ENCODE results near the gene RASD1. TPM values are rescaled to one million over a fixed set of nuclear protein-coding genes. Genes with fewer than 3 reads are reported as not detected.

The RASD1 gene
- total RNA-seq, 2 donors from 2014 or later: 124 to 175 TPM

DNA sequence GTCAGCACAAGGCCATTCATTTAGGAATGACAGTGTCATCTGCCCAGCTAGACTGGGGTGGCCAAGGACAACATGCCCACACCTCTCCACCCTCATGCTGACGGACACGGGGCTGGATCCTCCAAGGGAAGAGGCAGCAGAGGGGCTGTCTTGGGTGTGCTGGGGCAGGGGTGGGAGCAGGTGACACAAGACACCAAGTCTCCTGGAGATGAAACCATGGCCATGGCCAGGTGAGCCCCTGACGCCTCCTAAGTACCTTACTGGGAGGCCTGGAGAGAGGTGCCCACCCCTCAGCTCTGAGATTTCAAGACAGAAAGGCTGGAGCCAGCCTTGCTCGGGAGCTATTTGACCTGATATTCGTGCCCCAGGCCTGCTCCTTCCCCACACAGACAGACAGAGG, 9.0 kb upstream of the RASD1 start:
- H3K27me3 ChIP-seq (replicated peaks; ENCODE audit: insufficient read depth): no peaks in the 10 kb centered on the region
- H3K4me1 ChIP-seq (replicated peaks): peaks cover 4% of the 10 kb centered on the region
- TF ChIP-seq POLR2A (IDR thresholded peaks at IDR 0.05) (no peak), POLR2AphosphoS5 (IDR thresholded peaks at IDR 0.05) (no peak)
- TF ChIP-seq, protein P1, sequence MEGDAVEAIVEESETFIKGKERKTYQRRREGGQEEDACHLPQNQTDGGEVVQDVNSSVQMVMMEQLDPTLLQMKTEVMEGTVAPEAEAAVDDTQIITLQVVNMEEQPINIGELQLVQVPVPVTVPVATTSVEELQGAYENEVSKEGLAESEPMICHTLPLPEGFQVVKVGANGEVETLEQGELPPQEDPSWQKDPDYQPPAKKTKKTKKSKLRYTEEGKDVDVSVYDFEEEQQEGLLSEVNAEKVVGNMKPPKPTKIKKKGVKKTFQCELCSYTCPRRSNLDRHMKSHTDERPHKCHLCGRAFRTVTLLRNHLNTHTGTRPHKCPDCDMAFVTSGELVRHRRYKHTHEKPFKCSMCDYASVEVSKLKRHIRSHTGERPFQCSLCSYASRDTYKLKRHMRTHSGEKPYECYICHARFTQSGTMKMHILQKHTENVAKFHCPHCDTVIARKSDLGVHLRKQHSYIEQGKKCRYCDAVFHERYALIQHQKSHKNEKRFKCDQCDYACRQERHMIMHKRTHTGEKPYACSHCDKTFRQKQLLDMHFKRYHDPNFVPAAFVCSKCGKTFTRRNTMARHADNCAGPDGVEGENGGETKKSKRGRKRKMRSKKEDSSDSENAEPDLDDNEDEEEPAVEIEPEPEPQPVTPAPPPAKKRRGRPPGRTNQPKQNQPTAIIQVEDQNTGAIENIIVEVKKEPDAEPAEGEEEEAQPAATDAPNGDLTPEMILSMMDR (IDR thresholded peaks at IDR 0.05): no peak
- H3K4me3 ChIP-seq: no peak overlapping the region
- no peak for DNase-seq (ENCODE audit: low spot score)
- WGBS: 89% methylated on average over 5 of the region's 5 CpGs
- no peaks in the 10 kb centered on the region for H3K9me3 ChIP-seq
- no peaks in the 10 kb centered on the region for H3K36me3 ChIP-seq
- intact Hi-C loops (cut with DNase I): loop anchor here (10.0 kb wide), 1 partner anchor 110 kb away; no protein-coding TSS in a partner anchor
- no peak overlapping the region for H3K27ac ChIP-seq

DNA sequence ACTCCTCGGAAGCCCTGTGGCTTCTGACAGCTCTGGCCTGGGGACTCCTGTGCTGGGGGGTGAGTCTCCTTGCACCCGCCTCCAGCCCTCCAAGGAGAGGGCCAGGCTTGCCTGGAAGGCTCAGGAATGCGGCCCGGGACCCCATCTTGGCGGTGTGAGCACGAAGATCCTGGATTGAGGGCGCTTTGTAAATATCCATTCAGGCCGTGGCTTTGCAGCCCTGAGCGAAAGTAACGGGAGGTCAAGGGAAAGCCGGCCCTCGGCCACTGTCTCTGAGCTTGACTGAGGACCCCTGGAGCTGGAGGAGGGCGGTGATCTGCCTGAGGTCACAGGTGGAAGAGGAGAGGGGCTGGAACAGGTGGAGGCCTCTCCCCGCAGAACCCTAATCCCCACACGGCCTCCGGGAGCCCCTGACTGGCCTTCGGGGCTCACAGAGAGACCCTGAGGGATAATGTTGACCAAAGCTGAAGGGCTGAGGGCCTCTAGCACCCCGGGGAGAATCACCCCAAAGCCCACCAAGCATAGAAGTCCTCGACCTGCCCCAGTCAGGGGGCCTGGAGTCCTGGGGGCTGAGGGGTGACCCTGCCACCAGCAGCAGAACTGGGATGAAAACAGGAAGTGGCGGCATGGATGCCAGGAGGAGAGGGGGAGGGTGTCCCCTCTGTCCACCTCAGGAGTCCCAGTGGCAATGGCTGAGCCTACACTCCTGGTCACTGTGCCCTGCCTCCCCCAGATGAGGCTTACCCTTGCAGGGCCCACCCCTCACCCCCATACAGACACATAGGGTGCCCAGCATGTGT, 8.3 kb upstream of the RASD1 start:
- H3K4me1 ChIP-seq (replicated peaks): peaks cover 4% of the 10 kb centered on the region
- DNase-seq (ENCODE audit: low spot score): no peak
- intact Hi-C loops (cut with DNase I): loop anchor here (10.0 kb wide), 1 partner anchor 110 kb away; no protein-coding TSS in a partner anchor
- no peaks in the 10 kb centered on the region for H3K36me3 ChIP-seq
- no peaks in the 10 kb centered on the region for H3K9me3 ChIP-seq
- no peaks in the 10 kb centered on the region for H3K27me3 ChIP-seq (replicated peaks; ENCODE audit: insufficient read depth)
- H3K27ac ChIP-seq: no peak overlapping the region
- H3K4me3 ChIP-seq: no peak overlapping the region
- WGBS: 82% methylated on average over 18 of the region's 20 CpGs
- TF ChIP-seq, protein P1 (IDR thresholded peaks at IDR 0.05): no peak
- no peak for TF ChIP-seq POLR2A (IDR thresholded peaks at IDR 0.05)

DNA sequence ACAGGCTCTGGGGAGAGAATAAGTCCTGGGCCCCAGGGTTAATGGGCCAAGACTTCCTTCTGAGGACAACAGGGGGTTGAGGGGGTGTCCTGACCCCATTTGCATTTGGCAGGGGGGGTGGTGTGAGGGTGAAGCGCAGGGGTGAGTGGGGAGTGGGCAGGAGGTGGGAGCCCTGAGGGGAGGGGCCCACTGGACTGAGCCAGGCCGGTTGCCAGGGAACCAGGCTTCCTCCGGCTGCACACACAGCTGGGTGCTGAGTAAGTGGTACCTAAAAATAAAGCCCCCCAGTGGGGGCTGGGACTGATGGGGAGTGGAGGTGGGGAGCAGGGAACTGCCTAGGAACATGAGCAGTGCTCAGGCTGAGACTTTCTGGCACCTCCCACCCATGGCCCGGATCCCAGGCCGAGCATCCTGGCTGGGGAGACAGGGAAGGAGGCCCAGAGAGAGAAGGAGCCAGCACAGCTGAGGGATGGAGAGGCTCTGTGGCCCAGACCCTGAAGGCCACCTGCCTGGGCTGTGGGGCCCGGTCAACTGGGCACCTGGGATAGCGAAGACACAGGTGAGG, 7.5 kb upstream of the RASD1 start:
- TF ChIP-seq POLR2A (IDR thresholded peaks at IDR 0.05): no peak
- TF ChIP-seq, protein P1 (IDR thresholded peaks at IDR 0.05): no peak
- no peak for TF ChIP-seq POLR2AphosphoS5 (IDR thresholded peaks at IDR 0.05)
- 64% methylated on average over 7 of the region's 7 CpGs for WGBS
- no peak overlapping the region for H3K27ac ChIP-seq
- H3K9me3 ChIP-seq: no peaks in the 10 kb centered on the region
- H3K36me3 ChIP-seq: no peaks in the 10 kb centered on the region
- DNase-seq (ENCODE audit: low spot score): no peak
- H3K4me3 ChIP-seq: no peak overlapping the region
- peaks cover 4% of the 10 kb centered on the region for H3K4me1 ChIP-seq (replicated peaks)
- intact Hi-C loops (cut with DNase I): loop anchor here (10.0 kb wide), 1 partner anchor 111 kb away; no protein-coding TSS in a partner anchor
- H3K27me3 ChIP-seq (replicated peaks; ENCODE audit: insufficient read depth): no peaks in the 10 kb centered on the region

DNA sequence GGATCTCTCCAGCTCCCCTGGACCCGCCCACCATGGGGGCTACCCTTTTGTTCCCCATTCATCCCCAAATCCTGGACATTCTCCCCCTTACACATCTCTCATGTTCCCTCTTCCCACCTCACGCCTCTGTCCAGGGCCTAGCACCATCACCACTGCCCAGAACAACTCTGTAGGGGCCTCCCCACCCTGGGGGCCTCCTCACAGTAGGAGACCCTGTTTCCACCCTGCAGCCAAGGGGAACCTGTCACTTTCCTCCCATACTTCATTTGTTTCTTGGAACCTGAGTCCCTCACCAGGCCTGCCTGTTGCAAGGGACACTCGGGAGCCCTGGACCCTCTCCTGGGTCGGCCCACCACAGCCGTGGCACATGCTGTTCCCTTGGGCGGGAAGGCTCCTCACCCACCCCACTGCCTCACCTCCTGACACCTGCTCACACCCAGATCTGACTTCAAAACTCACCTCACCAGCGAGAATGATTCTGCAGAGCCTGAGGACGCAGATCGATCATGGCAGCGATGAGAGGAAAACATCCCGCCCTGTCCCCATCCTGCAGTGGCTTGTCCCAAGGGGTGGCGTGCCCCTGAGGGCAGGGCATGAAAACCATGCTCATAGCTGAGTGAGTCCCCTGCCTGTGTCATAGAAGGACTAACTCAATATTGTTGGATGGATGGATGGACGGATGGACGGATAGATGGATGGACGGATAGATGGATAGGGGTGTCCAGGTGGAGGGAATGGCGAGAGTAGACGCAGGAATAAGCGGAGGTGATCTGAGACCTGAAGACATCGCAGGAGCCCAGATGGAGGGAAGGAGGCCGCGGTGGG, 6.8 kb upstream of the RASD1 start:
- H3K27ac ChIP-seq: no peak overlapping the region
- peaks cover 4% of the 10 kb centered on the region for H3K4me1 ChIP-seq (replicated peaks)
- DNase-seq (ENCODE audit: low spot score): no peak
- no peaks in the 10 kb centered on the region for H3K36me3 ChIP-seq
- H3K27me3 ChIP-seq (replicated peaks; ENCODE audit: insufficient read depth): no peaks in the 10 kb centered on the region
- no peak overlapping the region for H3K4me3 ChIP-seq
- TF ChIP-seq, protein P1 (IDR thresholded peaks at IDR 0.05): no peak
- TF ChIP-seq POLR2AphosphoS5 (IDR thresholded peaks at IDR 0.05) (no peak), POLR2A (IDR thresholded peaks at IDR 0.05) (no peak)
- no peaks in the 10 kb centered on the region for H3K9me3 ChIP-seq
- WGBS: 94% methylated on average over 21 of the region's 21 CpGs
- intact Hi-C loops (cut with DNase I): loop anchor here (10.0 kb wide), 1 partner anchor 112 kb away; no protein-coding TSS in a partner anchor
